ENCODE results near the gene LRRC75B. TPM values are rescaled to one million over a fixed set of nuclear protein-coding genes. Genes with fewer than 3 reads are reported as not detected.

LRRC75B gene
- total RNA-seq, 1 donor from 2014 or later, result 4.7 TPM

Other genes starting within 250 kb of the LRRC75B start
- 20.2 and 23.8 TPM in 2 replicates for gene ADORA2A, start 165.5 kb downstream of the LRRC75B start, total RNA-seq
- 0.09 and 0.11 TPM in 2 replicates for gene UPB1, start 97.7 kb downstream of the LRRC75B start, total RNA-seq
- 115 and 128 TPM in 2 replicates for gene GUCD1, start 37.9 kb downstream of the LRRC75B start, total RNA-seq
- gene SNRPD3, start 37.1 kb downstream of the LRRC75B start, total RNA-seq, result 148 and 160 TPM in 2 replicates
- 46.2 and 47.0 TPM in 2 replicates for gene GGT1, start 10.1 kb upstream of the LRRC75B start, total RNA-seq
- not detected in 2 replicates for gene PIWIL3, start 181.6 kb upstream of the LRRC75B start, total RNA-seq
- gene SGSM1, start 213.1 kb upstream of the LRRC75B start, total RNA-seq, result 0.07 TPM in 1 of 2 replicates, not detected in the other

Measured in activated T-helper 2 cell treated with anti-CD3 and anti-CD28 coated beads, Interferon-gamma antibody, Interleukin-2, Interleukin-4, amounts not matched to agents 10 μg/mL and 5 μg/mL and 100 μg/mL, durations not matched to agents 14 hours and 24 hours and 36 hours (primary cell).